Stomach (tissue), 9 donors: ENCODE results near the gene GLDN. TPM values are rescaled to one million over a fixed set of nuclear protein-coding genes. Genes with fewer than 3 reads are reported as not detected.

Experiments used
- DNase-seq, 2 donors: peaks; one replicate each; pipeline versions ENCODE4 v3.0.0 to v3.0.0-alpha.2; 2013 to 2019
- H3K27ac ChIP-seq, 5 donors: fragments of 200-600 bp in 4 of 5; sonication (generic) in 4 of 5; one replicate each; pipeline ENCODE4 v1.5.1; 2013 to 2019; ENCODE audit warnings: mild to moderate bottlenecking in 1 of 5, moderate library complexity in 1 of 5
- H3K27me3 ChIP-seq, 3 donors: fragments of 200-600 bp; sonication (generic); one replicate each; pipeline ENCODE4 v1.5.1; 2017 to 2019; ENCODE audit warnings: mixed run types in 1 of 3
- H3K36me3 ChIP-seq, 4 donors: fragments of 200-600 bp; sonication (generic); 1 replicate in 3 of 4; 2 replicates in 1 of 4; pipeline ENCODE4 v1.5.1; 2016 to 2019
- H3K4me1 ChIP-seq, 4 donors: fragments of 200-600 bp; sonication (generic); one replicate each; pipeline ENCODE4 v1.5.1; 2016 to 2019
- H3K4me3 ChIP-seq, 4 donors: fragments of 200-600 bp; sonication (generic) in 3 of 4; one replicate each; pipeline ENCODE4 v1.5.1; 2016 to 2019; ENCODE audit warnings: mild to moderate bottlenecking in 1 of 4
- H3K9me3 ChIP-seq, 4 donors: fragments of 200-600 bp; sonication (generic); one replicate each; pipeline ENCODE4 v1.5.1; 2016 to 2019
- CTCF ChIP-seq, 7 experiments: fragments of 450-650 bp in 4 of 7; fragments of 200-600 bp in 3 of 7; sonication (generic) in 3 of 7; IDR thresholded peaks; one replicate each; pipeline ENCODE4 v1.5.1; 2016 to 2019; ENCODE audit warnings: antibody characterized with exemption in 7 of 7, control low read depth in 2 of 7, mild to moderate bottlenecking in 1 of 7
- EP300 ChIP-seq: sonication (generic); formaldehyde crosslinking; IDR thresholded peaks from one replicate; pipeline ENCODE4 v1.6.1; 2017; ENCODE audit warnings: antibody characterized with exemption
- POLR2A ChIP-seq, 4 donors: fragments of 450-650 bp; IDR thresholded peaks; one replicate each; pipeline ENCODE4 v1.6.1; 2016; ENCODE audit warnings: antibody characterized with exemption in 4 of 4, control low read depth in 2 of 4, mild to moderate bottlenecking in 1 of 4, moderate library complexity in 1 of 4
- POLR2AphosphoS5 ChIP-seq, 3 donors: sonication (generic); formaldehyde crosslinking; IDR thresholded peaks; one replicate each; pipeline ENCODE4 v1.6.1; 2016; ENCODE audit warnings: antibody characterized with exemption in 3 of 3
- WGBS, 5 donors: extraction: QIAGEN DNeasy Blood & Tissue Kit in 3 of 5; methylation state at CpG; one replicate each; pipeline versions ENCODE4 v1.1.5 to v1.1.7; 2013 to 2018; 5-methylcytosine and 5-hydroxymethylcytosine counted together
- intact Hi-C: fragments of 100-400 bp; cut with DNase I; formaldehyde crosslinking; loops from one replicate; pipeline ENCODE4 v1.15.1; 2023; ENCODE audit warnings: low total_unique reads
- polyA plus RNA-seq, 3 donors: library from polyadenylated mRNA; stranded (reverse); fragments of 200-250 nt; gene quantifications; one replicate each; pipeline ENCODE4 v1.2.3, GENCODE V29; 2013
- total RNA-seq, 5 donors: library from RNA; depleted of rRNA; stranded (reverse); fragments of >200 nt; gene quantifications; one replicate each; pipeline versions ENCODE4 v1.1.0 to v1.2.3, GENCODE V29; 2014 to 2016
- donor health status: healthy with polysubstance abuse.
- donor health status: Bipolar disorder and iron deficiency.
- donor health status: healthy.

GLDN gene
- total and polyA plus RNA-seq, 8 donors = 0.23 to 8.7 (median 1.7) TPM; not detected in 1

- 67 to 92% (median 75%) methylated on average over 1 of the region's 1 CpG for WGBS, 5 donors
- H3K36me3 ChIP-seq = no peaks in the 10 kb centered on the region
- H3K9me3 ChIP-seq = no peaks in the 10 kb centered on the region
- no peak for DNase-seq
- H3K27me3 ChIP-seq = no peaks in the 10 kb centered on the region
- H3K4me3 ChIP-seq = no peak overlapping the region
- no peaks in the 10 kb centered on the region for H3K4me1 ChIP-seq
- TF ChIP-seq EP300 (no peak), POLR2A (IDR thresholded peaks at IDR 0.05) (no peak)
- no peak overlapping the region for H3K27ac ChIP-seq
- intact Hi-C loops = no loop called here
Measured at GRCh38 chr15:51424780-51425179, 83.3 kb downstream of the GLDN start.

DNA sequence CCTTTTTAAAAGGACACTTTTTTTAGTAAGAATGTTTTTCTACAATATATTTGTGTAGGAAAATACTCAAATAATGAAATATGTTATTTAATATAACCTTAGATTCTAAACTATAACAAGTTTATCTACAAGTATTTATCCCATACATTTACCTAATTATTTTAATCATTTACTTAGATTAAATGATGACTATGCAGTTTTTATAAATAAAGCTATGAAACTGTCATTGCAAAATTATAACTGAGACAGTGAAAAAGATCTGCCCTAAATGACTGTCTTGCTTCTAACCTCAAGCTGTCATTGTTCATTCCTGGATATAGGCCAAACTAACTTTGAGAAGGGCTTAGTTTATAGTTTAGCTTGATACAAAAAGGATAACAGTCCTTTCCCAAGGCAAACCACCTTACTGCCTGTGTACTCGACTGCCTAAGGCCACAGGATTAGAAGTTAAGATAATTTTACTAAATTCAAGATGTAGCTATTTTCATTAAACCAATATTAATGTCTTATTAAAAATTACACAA, 84.1 kb downstream of the GLDN start:
- Histone ChIP-seq H3K9me3 (no peaks in the 10 kb centered on the region), H3K4me3 (no peak overlapping the region), H3K27ac (no peak overlapping the region), H3K36me3 (no peaks in the 10 kb centered on the region), H3K4me1 (no peaks in the 10 kb centered on the region), H3K27me3 (no peaks in the 10 kb centered on the region)
- no peak for TF ChIP-seq POLR2AphosphoS5 (IDR thresholded peaks at IDR 0.05)
- TF ChIP-seq CTCF (IDR thresholded peaks at IDR 0.05) = no peak
- TF ChIP-seq POLR2A (IDR thresholded peaks at IDR 0.05) = no peak
- no peak for TF ChIP-seq EP300
- intact Hi-C loops = no loop called here
- WGBS, 5 donors = 11 to 27% (median 17%) methylated on average over 1 of the region's 1 CpG
- no peak for DNase-seq

GRCh38 chr15:51438526-51438925, 97.1 kb downstream of the GLDN start:
- whole genome bisulfite sequencing, 5 donors = 59 to 75% (median 71%) methylated on average over 2 of the region's 2 CpGs
- no peaks in the 10 kb centered on the region for H3K36me3 ChIP-seq
- DNase-seq = no peak
- intact Hi-C loops = no loop called here
- H3K4me1 ChIP-seq = no peaks in the 10 kb centered on the region
- H3K9me3 ChIP-seq = no peaks in the 10 kb centered on the region
- TF ChIP-seq CTCF (IDR thresholded peaks at IDR 0.05) (no peak), POLR2AphosphoS5 (IDR thresholded peaks at IDR 0.05) (no peak), POLR2A (IDR thresholded peaks at IDR 0.05) (no peak), EP300 (no peak)
- H3K27me3 ChIP-seq = no peaks in the 10 kb centered on the region
- H3K4me3 ChIP-seq = no peak overlapping the region
- no peak overlapping the region for H3K27ac ChIP-seq

- H3K4me1 ChIP-seq = no peaks in the 10 kb centered on the region
- intact Hi-C loops = no loop called here
- H3K4me3 ChIP-seq = no peak overlapping the region
- WGBS, 5 donors = 96 to 100% (median 100%) methylated on average over 3 to 4 of the region's 4 CpGs
- no peak for TF ChIP-seq EP300
- TF ChIP-seq POLR2AphosphoS5 (IDR thresholded peaks at IDR 0.05) = no peak
- TF ChIP-seq POLR2A (IDR thresholded peaks at IDR 0.05) = no peak
- no peak for TF ChIP-seq CTCF (IDR thresholded peaks at IDR 0.05)
- H3K36me3 ChIP-seq = peaks cover 0 to 24% (median 10%) of the 10 kb centered on the region in 4 donors
- no peaks in the 10 kb centered on the region for H3K9me3 ChIP-seq
- H3K27ac ChIP-seq = no peak overlapping the region
- DNase-seq = no peak
- no peaks in the 10 kb centered on the region for H3K27me3 ChIP-seq
Measured at GRCh38 chr15:51443282-51443914, 101.9 kb downstream of the GLDN start.

DNA sequence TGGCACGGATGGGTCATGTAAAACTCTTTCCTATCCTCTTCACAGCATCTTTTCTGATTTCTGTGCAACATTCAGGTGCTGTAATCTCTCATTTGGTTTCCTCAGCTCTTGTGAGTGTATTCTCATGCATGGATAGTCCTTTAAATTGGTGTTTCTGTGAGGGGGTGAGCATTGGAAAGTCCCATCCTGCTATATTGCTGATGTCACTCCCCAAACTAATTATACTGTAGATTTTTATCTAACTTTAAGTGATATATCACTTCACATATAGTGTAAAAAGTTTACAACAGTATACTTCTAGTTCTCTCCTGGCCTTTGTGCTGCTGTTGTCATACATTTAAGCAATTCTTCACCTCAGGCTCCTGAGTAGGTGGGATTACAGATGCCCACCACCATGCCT, 102.7 kb downstream of the GLDN start:
- intact Hi-C loops = no loop called here
- H3K4me3 ChIP-seq = no peak overlapping the region
- TF ChIP-seq EP300 (no peak), POLR2A (IDR thresholded peaks at IDR 0.05) (no peak), CTCF (IDR thresholded peaks at IDR 0.05) (no peak), POLR2AphosphoS5 (IDR thresholded peaks at IDR 0.05) (no peak)
- peaks cover 0 to 31% (median 18%) of the 10 kb centered on the region in 4 donors for H3K36me3 ChIP-seq
- no peak overlapping the region for H3K27ac ChIP-seq
- H3K4me1 ChIP-seq = no peaks in the 10 kb centered on the region
- no peaks in the 10 kb centered on the region for H3K27me3 ChIP-seq
- WGBS, 5 donors = 87 to 100% (median 93%) methylated on average over 1 of the region's 1 CpG
- no peaks in the 10 kb centered on the region for H3K9me3 ChIP-seq
- DNase-seq = no peak
